Tibial artery (tissue), 4 donors: ENCODE measurements around the gene TCF19.
"Not testable (repeated sequence)": the region's sequence is repeated elsewhere in the genome, so short reads cannot be mapped to it uniquely, and the experiment has no call there.

ENCODE experiments used
- DNase-seq, 2 donors: peaks; one replicate each; pipeline ENCODE4 v3.0.0-alpha.2; 2019
- H3K27ac ChIP-seq, 2 donors: fragments of 200-600 bp; sonication (generic) in 1 of 2; 1 replicate in 1 of 2; 2 replicates in 1 of 2; pipeline ENCODE4 v1.5.1; 2018 to 2019; ENCODE audit warnings: mild to moderate bottlenecking in 1 of 2
- H3K27me3 ChIP-seq, 2 donors: fragments of 200-600 bp; sonication (generic) in 1 of 2; one replicate each; pipeline versions ENCODE4 v1.5.1 to v1.6.0; 2016 to 2019
- H3K36me3 ChIP-seq, 3 donors: fragments of 200-600 bp; sonication (generic) in 2 of 3; one replicate each; pipeline ENCODE4 v1.5.1; 2016 to 2019; ENCODE audit warnings: mild to moderate bottlenecking in 2 of 3
- H3K4me1 ChIP-seq, 4 donors: fragments of 200-600 bp; sonication (generic) in 2 of 4; 1 replicate in 3 of 4; 2 replicates in 1 of 4; pipeline ENCODE4 v1.5.1; 2016 to 2019
- H3K4me3 ChIP-seq, 2 donors: fragments of 200-600 bp; sonication (generic) in 1 of 2; 1 replicate in 1 of 2; 2 replicates in 1 of 2; pipeline ENCODE4 v1.5.1; 2018 to 2019; ENCODE audit warnings: mild to moderate bottlenecking in 2 of 2
- H3K9me3 ChIP-seq, 3 donors: fragments of 200-600 bp; sonication (generic) in 1 of 3; one replicate each; pipeline ENCODE4 v1.5.1; 2016 to 2019
- CTCF ChIP-seq, 2 experiments: fragments of 200-600 bp in 1 of 2; fragments of 450-650 bp in 1 of 2; IDR thresholded peaks; one replicate each; pipeline ENCODE4 v1.5.1; 2017 to 2019; ENCODE audit warnings: antibody characterized with exemption in 2 of 2, mild to moderate bottlenecking in 1 of 2, moderate library complexity in 1 of 2
- intact Hi-C: fragments of 100-400 bp; cut with DNase I; formaldehyde crosslinking; loops from one replicate; pipeline ENCODE4 v1.15.0; 2023; ENCODE audit warnings: low total_unique reads

The TCF19 gene

GRCh38 chr6:31186052-31186734 lies 27.8 kb downstream of the TCF19 start:
- Histone ChIP-seq H3K27ac (peak overlapping the region; percentile 75 to 89), H3K27me3 (no peaks in the 10 kb centered on the region), H3K9me3 (no peaks in the 10 kb centered on the region), H3K4me3 (peak overlapping the region; percentile 37 to 43), H3K36me3 (no peaks in the 10 kb centered on the region), H3K4me1 (peaks cover 0 to 7% (median 0%) of the 10 kb centered on the region in 4 donors)
- peak; percentile 65 to 91 for DNase-seq
- intact Hi-C loops: no loop called here
- TF ChIP-seq CTCF (IDR thresholded peaks at IDR 0.05): no peak

- intact Hi-C loops: no loop called here
- no peak for DNase-seq
- Histone ChIP-seq H3K9me3 (no peaks in the 10 kb centered on the region), H3K4me3 (no peak overlapping the region), H3K27ac (peak overlapping the region in 1 of 2 donors; percentile 89), H3K27me3 (no peaks in the 10 kb centered on the region), H3K4me1 (peaks cover 0 to 7% (median 0%) of the 10 kb centered on the region in 4 donors), H3K36me3 (no peaks in the 10 kb centered on the region)
- TF ChIP-seq CTCF (IDR thresholded peaks at IDR 0.05): no peak
Observed at GRCh38 chr6:31187780-31188194, 29.4 kb downstream of the TCF19 start.

- intact Hi-C loops, DNase-seq: not testable (repeated sequence)
Observed at GRCh38 chr6:31189223-31189622, 30.8 kb downstream of the TCF19 start.

GRCh38 chr6:31190488-31190887 lies 32.1 kb downstream of the TCF19 start:
- TF ChIP-seq CTCF (IDR thresholded peaks at IDR 0.05): no peak
- DNase-seq: no peak
- H3K4me3 ChIP-seq: no peak overlapping the region

More at GRCh38 chr6:31189223-31189622, 30.8 kb downstream of the TCF19 start:
- not testable (repeated sequence) for H3K27ac ChIP-seq, H3K4me1 ChIP-seq, H3K36me3 ChIP-seq, H3K9me3 ChIP-seq, H3K4me3 ChIP-seq, H3K27me3 ChIP-seq

GRCh38 chr6:31192431-31193105 lies 34.2 kb downstream of the TCF19 start:
- peak; percentile 71 to 82 for DNase-seq
- peak; percentile 45 to 60 for TF ChIP-seq CTCF (IDR thresholded peaks at IDR 0.05)
- peaks cover 0 to 13% (median 3%) of the 10 kb centered on the region in 4 donors for H3K4me1 ChIP-seq
- intact Hi-C loops: loop anchor here (5.0 kb wide), 2 partner anchors 55 to 80 kb away; partner anchors contain the start of genes HLA-C and PSORS1C2
- not testable (repeated sequence) for H3K4me3 ChIP-seq, H3K9me3 ChIP-seq, H3K27ac ChIP-seq, H3K27me3 ChIP-seq, H3K36me3 ChIP-seq

More at GRCh38 chr6:31190488-31190887, 32.1 kb downstream of the TCF19 start:
- intact Hi-C loops: loop anchor here (5.0 kb wide), 2 partner anchors 53 to 82 kb away; partner anchors contain the start of genes HLA-C and PSORS1C2
- H3K27ac ChIP-seq: no peak overlapping the region
- H3K4me1 ChIP-seq: peaks cover 0 to 4% (median 1%) of the 10 kb centered on the region in 4 donors
- H3K36me3 ChIP-seq: no peaks in the 10 kb centered on the region
- no peaks in the 10 kb centered on the region for H3K27me3 ChIP-seq
- H3K9me3 ChIP-seq: no peaks in the 10 kb centered on the region

DNA sequence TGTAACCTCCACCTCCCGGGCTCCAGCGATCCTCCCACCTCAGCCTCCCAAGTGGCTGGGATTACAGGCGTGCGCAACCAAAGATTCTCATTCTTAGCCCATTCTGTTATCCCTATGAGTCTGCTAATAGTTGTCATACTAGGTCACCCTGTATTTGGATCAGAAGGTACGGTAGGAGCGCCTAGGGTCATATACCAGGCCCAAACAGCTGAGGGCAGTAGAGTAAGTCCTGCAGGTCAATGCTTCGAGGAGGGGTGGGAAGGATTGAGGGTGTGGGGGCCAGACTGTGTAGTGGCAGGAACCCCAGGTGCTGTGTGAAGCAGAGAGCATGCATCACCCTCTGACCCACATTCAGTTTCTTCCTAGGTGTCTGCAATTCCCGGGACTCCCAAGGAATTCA lies 34.8 kb downstream of the TCF19 start:
- intact Hi-C loops: loop anchor here (5.0 kb wide), 2 partner anchors 56 to 79 kb away; partner anchors contain the start of genes HLA-C and PSORS1C2
- no peak overlapping the region for H3K4me3 ChIP-seq

More for the DNA sequence above, 34.8 kb downstream of the TCF19 start:
- no peak for DNase-seq
- H3K9me3 ChIP-seq: no peaks in the 10 kb centered on the region
- TF ChIP-seq CTCF (IDR thresholded peaks at IDR 0.05): no peak
- peaks cover 0 to 13% (median 4%) of the 10 kb centered on the region in 4 donors for H3K4me1 ChIP-seq
- H3K36me3 ChIP-seq: no peaks in the 10 kb centered on the region
- H3K27me3 ChIP-seq: no peaks in the 10 kb centered on the region
- H3K27ac ChIP-seq: no peak overlapping the region
